ENCODE data around the gene ANKH. TPM values are rescaled to one million over a fixed set of nuclear protein-coding genes. Genes with fewer than 3 reads are reported as not detected.
"Not testable (repeated sequence)": the region's sequence is repeated elsewhere in the genome, so short reads cannot be mapped to it uniquely, and the experiment has no call there.

The ANKH gene
- total RNA-seq, 1 experiment from 2014 or later: 65.2 TPM

- peaks cover 3 to 4% of the 10 kb centered on the region in 2 experiments; a peak in 2 of 4 replicates for H3K4me1 ChIP-seq (ENCODE audit: control insufficient read depth in 1 of 2, insufficient read depth in 2 of 2, low read length in 2 of 2)
- ChIA-PET RAD21 (ENCODE audit: low non-redundant PET in 1 of 2, low total read pairs in 2 of 2, uncharacterized antibody in 2 of 2, unreplicated experiment in 2 of 2) (no interaction called here), CTCF (no interaction called here), POLR2A (no interaction called here)
- H3K27ac ChIP-seq (ENCODE audit: low read depth, low read length): no peak overlapping the region
- H3K9me3 ChIP-seq (ENCODE audit: control insufficient read depth in 1 of 2, insufficient read depth in 1 of 2, low read depth in 1 of 2, low read length in 2 of 2): no peaks in the 10 kb centered on the region
- no peaks in the 10 kb centered on the region for H4K20me1 ChIP-seq (ENCODE audit: insufficient read depth)
- H3K4me3 ChIP-seq (replicated peaks in 1 of 2; ENCODE audit: low read depth in 1 of 2, low read length in 2 of 2): no peak overlapping the region
- no peaks in the 10 kb centered on the region for H3K9me2 ChIP-seq (ENCODE audit: insufficient read depth)
- intact Hi-C loops (cut with micrococcal nuclease): no loop called here
- no peak overlapping the region for H3K4me2 ChIP-seq (ENCODE audit: low read length)
- DNase-seq (ENCODE audit: low read depth, low spot score) (no peak), ATAC-seq (no peak)
- no TSS peak for BruUV-seq (replicated peaks)
- H3K27me3 ChIP-seq (ENCODE audit: insufficient read depth, low read length): no peaks in the 10 kb centered on the region
- no peak overlapping the region for H3K9ac ChIP-seq (ENCODE audit: low read length)
- no peak overlapping the region for H2AFZ ChIP-seq (ENCODE audit: low read depth, low read length, poor library complexity, severe bottlenecking)
- TF ChIP-seq POLR2AphosphoS5 (IDR thresholded peaks at IDR 0.05; ENCODE audit: low read depth, low read length): no peak
- no peak for TF ChIP-seq RAD21 (IDR thresholded peaks at IDR 0.05; ENCODE audit: low read depth)
- TF ChIP-seq SP1 (IDR thresholded peaks at IDR 0.05; ENCODE audit: low read depth): no peak
- no peak for TF ChIP-seq TCF7L2 (IDR thresholded peaks at IDR 0.05; ENCODE audit: borderline replicate concordance, extremely low read depth, insufficient read depth, insufficient read length)
- TF ChIP-seq FOSL1 (IDR thresholded peaks at IDR 0.05; ENCODE audit: low read depth): no peak
- TF ChIP-seq JUND (IDR thresholded peaks at IDR 0.05): no peak
- no peak for TF ChIP-seq ZBTB33 (IDR thresholded peaks at IDR 0.05; ENCODE audit: extremely low read depth, insufficient replicate concordance, low read length)
- no peak for TF ChIP-seq YY1 (IDR thresholded peaks at IDR 0.05; ENCODE audit: extremely low read depth, insufficient replicate concordance, low read depth, low read length)
- no peaks in the 10 kb centered on the region for H3K36me3 ChIP-seq (ENCODE audit: control insufficient read depth in 1 of 2, insufficient read depth in 2 of 2, low read length in 2 of 2)
- no peaks in the 10 kb centered on the region for H3K79me2 ChIP-seq (ENCODE audit: insufficient read depth, low read length)
These were observed 21.9 kb downstream of the ANKH start for GRCh38 chr5:14849516-14850294.

GRCh38 chr5:14848942-14849341 is 22.6 kb downstream of the ANKH start:
- CTCF ChIA-PET; H3K27me3 ChIP-seq (ENCODE audit: insufficient read depth, low read length); intact Hi-C loops (cut with micrococcal nuclease); H3K9me3 ChIP-seq (ENCODE audit: control insufficient read depth in 1 of 2, insufficient read depth in 1 of 2, low read depth in 1 of 2, low read length in 2 of 2); H3K27ac ChIP-seq (ENCODE audit: low read depth, low read length); H3K4me3 ChIP-seq (replicated peaks in 1 of 2; ENCODE audit: low read depth in 1 of 2, low read length in 2 of 2); H3K36me3 ChIP-seq (ENCODE audit: control insufficient read depth in 1 of 2, insufficient read depth in 2 of 2, low read length in 2 of 2); H3K79me2 ChIP-seq (ENCODE audit: insufficient read depth, low read length); BruUV-seq (replicated peaks); H4K20me1 ChIP-seq (ENCODE audit: insufficient read depth); DNase-seq (ENCODE audit: low read depth, low spot score); RAD21 ChIA-PET (ENCODE audit: low non-redundant PET in 1 of 2, low total read pairs in 2 of 2, uncharacterized antibody in 2 of 2, unreplicated experiment in 2 of 2); H3K9ac ChIP-seq (ENCODE audit: low read length); POLR2A ChIA-PET; H3K4me2 ChIP-seq (ENCODE audit: low read length); H3K4me1 ChIP-seq (ENCODE audit: control insufficient read depth in 1 of 2, insufficient read depth in 2 of 2, low read length in 2 of 2); H3K9me2 ChIP-seq (ENCODE audit: insufficient read depth); H2AFZ ChIP-seq (ENCODE audit: low read depth, low read length, poor library complexity, severe bottlenecking); ATAC-seq: not testable (repeated sequence)
